SK-N-SH (cell line): ENCODE results near the gene RRP8. TPM values are rescaled to one million over a fixed set of nuclear protein-coding genes. Genes with fewer than 3 reads are reported as not detected.

Experiments
- CTCF ChIA-PET: fragments of 300-600, 350-600 bp; formaldehyde crosslinking; extraction: SDS; loops from one replicate; lab custom pipeline; 2021; lab: Yijun Ruan, JAX
- POLR2A ChIA-PET: fragments of 350-600 bp; sonication (Branson Sonifier 250); formaldehyde crosslinking; extraction: SDS; loops from one replicate; lab custom pipeline; 2020; ENCODE audit warnings: antibody characterized with exemption, inconsistent platforms; lab: Yijun Ruan, JAX
- DNase-seq: peaks from one replicate; pipeline ENCODE4 v3.0.0; 2012
- H2AFZ ChIP-seq: fragments of 200-600 bp; sonication (generic); 2 replicates; pipeline ENCODE4 v1.8.1; 2016; ENCODE audit warnings: antibody characterized with exemption, mild to moderate bottlenecking, low read depth
- H3F3A ChIP-seq: fragments of 200-600 bp; sonication (generic); replicated peaks from 2 replicates; pipeline ENCODE3; 2016; ENCODE audit warnings: antibody characterized with exemption, mild to moderate bottlenecking; ENCODE audit not compliant: insufficient read depth
- H3K27ac ChIP-seq, 2 experiments: fragments of 200-500 bp in 1 of 2; fragments of 200-600 bp in 1 of 2; sonication (Bioruptor generic) in 1 of 2; sonication (generic), shearing (Covaris generic) in 1 of 2; 2 replicates each; pipeline versions ENCODE4 v1.5.1 to v1.6.1; 2014 to 2016; ENCODE audit warnings: low read depth in 2 of 2, inconsistent platforms in 1 of 2, low read length in 1 of 2, mild to moderate bottlenecking in 1 of 2, mixed read lengths in 1 of 2
- H3K27me3 ChIP-seq: fragments of 200-600 bp; sonication (generic), shearing (Covaris generic); 2 replicates; pipeline ENCODE4 v1.6.1; 2016; ENCODE audit warnings: mixed run types; ENCODE audit not compliant: insufficient read depth
- H3K36me3 ChIP-seq, 2 experiments: fragments of 200-500 bp in 1 of 2; fragments of 200-600 bp in 1 of 2; sonication (Bioruptor generic) in 1 of 2; sonication (generic) in 1 of 2; replicated peaks in 1 of 2; 2 replicates each; pipeline versions ENCODE3 to v1.5.1; 2014 to 2016; ENCODE audit warnings: low read length in 1 of 2, mild to moderate bottlenecking in 1 of 2; ENCODE audit not compliant: insufficient read depth in 2 of 2, control insufficient read depth in 1 of 2
- H3K4me1 ChIP-seq, 2 experiments: fragments of 200-500 bp in 1 of 2; fragments of 200-600 bp in 1 of 2; sonication (Bioruptor generic) in 1 of 2; sonication (generic), shearing (Covaris generic) in 1 of 2; 2 replicates each; pipeline versions ENCODE4 v1.5.1 to v1.6.1; 2014 to 2016; ENCODE audit warnings: low read depth in 1 of 2, low read length in 1 of 2, mixed run types in 1 of 2; ENCODE audit not compliant: insufficient read depth in 2 of 2, control insufficient read depth in 1 of 2
- H3K4me2 ChIP-seq: fragments of 200-600 bp; sonication (generic), shearing (Covaris generic); 2 replicates; pipeline ENCODE4 v1.6.1; 2017; ENCODE audit warnings: mixed run types
- H3K4me3 ChIP-seq, 2 experiments: fragments of 200-500 bp in 1 of 2; fragments of 200-600 bp in 1 of 2; sonication (Bioruptor generic) in 1 of 2; sonication (generic), shearing (Covaris generic) in 1 of 2; 2 replicates each; pipeline versions ENCODE4 v1.5.1 to v1.8.1; 2014 to 2016; ENCODE audit warnings: low read depth in 2 of 2, inconsistent platforms in 1 of 2, low read length in 1 of 2, mild to moderate bottlenecking in 1 of 2, mixed read lengths in 1 of 2, moderate library complexity in 1 of 2
- H3K79me2 ChIP-seq: fragments of 200-600 bp; sonication (generic); 2 replicates; pipeline ENCODE4 v1.8.1; 2017; ENCODE audit warnings: mild to moderate bottlenecking; ENCODE audit not compliant: insufficient read depth
- H3K9ac ChIP-seq: fragments of 200-600 bp; sonication (generic); 2 replicates; pipeline ENCODE4 v1.6.1; 2017; ENCODE audit warnings: mixed run types
- H3K9me2 ChIP-seq: fragments of 200-600 bp; sonication (generic); 2 replicates; pipeline ENCODE4 v1.6.1; 2017; ENCODE audit warnings: mixed run types
- H3K9me3 ChIP-seq: fragments of 200-600 bp; sonication (generic); 2 replicates; pipeline ENCODE4 v1.6.1; 2017; ENCODE audit warnings: mixed run types, mild to moderate bottlenecking, moderate library complexity
- H4K20me1 ChIP-seq: fragments of 200-600 bp; sonication (generic); 2 replicates; pipeline ENCODE4 v1.6.1; 2017; ENCODE audit warnings: mild to moderate bottlenecking, mixed run types; ENCODE audit not compliant: insufficient read depth
- ELF1 ChIP-seq: IDR thresholded peaks from 2 replicates; pipeline ENCODE4 v1.4.0; 2012
- EP300 ChIP-seq, 2 experiments: IDR thresholded peaks; 2 replicates each; pipeline versions ENCODE4 v1.4.0 to v1.6.1; 2012; ENCODE audit warnings: borderline replicate concordance in 1 of 2, low read depth in 1 of 2, low read length in 1 of 2
- FOXJ3 ChIP-seq: sonication (generic); formaldehyde crosslinking; IDR thresholded peaks from 2 replicates; pipeline ENCODE4 v1.5.1; 2020; ENCODE audit warnings: mild to moderate bottlenecking, missing genetic modification reagents
- FOXM1 ChIP-seq: IDR thresholded peaks from 2 replicates; pipeline ENCODE4 v1.4.0; 2012; ENCODE audit warnings: low read depth, mild to moderate bottlenecking
- GABPA ChIP-seq: IDR thresholded peaks from 2 replicates; pipeline ENCODE4 v1.4.0; 2012; ENCODE audit warnings: low read depth, mild to moderate bottlenecking
- NFIC ChIP-seq: IDR thresholded peaks from 2 replicates; pipeline ENCODE4 v1.4.0; 2012; ENCODE audit warnings: borderline replicate concordance
- NRF1 ChIP-seq: IDR thresholded peaks from 2 replicates; pipeline ENCODE4 v1.6.1; 2012; ENCODE audit warnings: low read depth, mild to moderate bottlenecking, low read length
- POLR2AphosphoS5 ChIP-seq: IDR thresholded peaks from 2 replicates; pipeline ENCODE4 v1.6.1; 2012; ENCODE audit warnings: low read depth, low read length
- WGBS: methylation state at CpG from one replicate; pipeline ENCODE4 v1.1.6; 2017; ENCODE audit warnings: low lambda C conversion rate; 5-methylcytosine and 5-hydroxymethylcytosine counted together
- polyA plus RNA-seq, 3 experiments: library from polyadenylated mRNA; depleted of rRNA; stranded (reverse); fragments of >200 nt; gene quantifications; 2 replicates each; pipeline ENCODE4 v1.2.3, GENCODE V29; 2012
- TF ChIP-seq, protein P1 (sequence below): IDR thresholded peaks from 2 replicates; pipeline ENCODE4 v1.4.0; 2012; ENCODE audit warnings: low read depth, borderline replicate concordance
- TF ChIP-seq, protein P2 (sequence below): IDR thresholded peaks from 2 replicates; pipeline ENCODE4 v1.4.0; 2012; ENCODE audit warnings: low read depth
- TF ChIP-seq, protein P3 (sequence below): IDR thresholded peaks from 2 replicates; pipeline ENCODE4; 2012
- TF ChIP-seq, protein P4 (sequence below): fragments of 150-350 bp; IDR thresholded peaks from 2 replicates; pipeline ENCODE4 v1.6.1; 2016; ENCODE audit warnings: mild to moderate bottlenecking, low read depth, low read length
- TF ChIP-seq, protein P5 (sequence below): IDR thresholded peaks from 2 replicates; pipeline ENCODE4 v1.6.1; 2012; ENCODE audit warnings: mild to moderate bottlenecking, low read depth, low read length, moderate library complexity

Gene RRP8
- polyA plus RNA-seq, 1 of the 3 experiments (the other 2 are of a cell fraction) = 7.8 TPM

DNA sequence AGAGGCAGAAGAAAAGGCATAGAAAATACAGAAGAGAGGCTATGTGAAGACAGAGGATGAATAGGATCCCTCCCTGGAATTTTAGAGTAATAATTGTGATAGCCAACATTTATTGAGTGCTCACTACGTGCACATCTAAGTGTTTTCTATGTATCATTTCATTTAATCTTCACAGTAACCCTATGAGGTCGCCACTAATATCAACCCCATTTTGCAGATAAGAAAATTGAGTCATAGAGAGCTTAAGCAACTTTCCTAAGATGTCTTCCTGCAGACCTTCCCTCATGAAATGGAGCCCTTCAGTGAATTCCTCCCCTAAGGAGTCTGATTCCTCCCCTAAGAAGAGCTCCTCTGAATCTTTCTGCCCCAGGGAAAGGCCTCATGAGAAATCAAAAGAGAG, 38.1 kb downstream of the RRP8 start:
- H3K36me3 ChIP-seq = no peaks in the 10 kb centered on the region
- no peaks in the 10 kb centered on the region for H3K9me3 ChIP-seq
- TF ChIP-seq POLR2AphosphoS5 (no peak), ELF1 (no peak), EP300 (IDR thresholded peaks at IDR 0.05; ENCODE audit: borderline replicate concordance in 1 of 2, low read depth in 1 of 2, low read length in 1 of 2) (no peak), NFIC (no peak)
- TF ChIP-seq, protein P1, sequence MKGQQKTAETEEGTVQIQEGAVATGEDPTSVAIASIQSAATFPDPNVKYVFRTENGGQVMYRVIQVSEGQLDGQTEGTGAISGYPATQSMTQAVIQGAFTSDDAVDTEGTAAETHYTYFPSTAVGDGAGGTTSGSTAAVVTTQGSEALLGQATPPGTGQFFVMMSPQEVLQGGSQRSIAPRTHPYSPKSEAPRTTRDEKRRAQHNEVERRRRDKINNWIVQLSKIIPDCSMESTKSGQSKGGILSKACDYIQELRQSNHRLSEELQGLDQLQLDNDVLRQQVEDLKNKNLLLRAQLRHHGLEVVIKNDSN = no peak
- TF ChIP-seq, protein P2, sequence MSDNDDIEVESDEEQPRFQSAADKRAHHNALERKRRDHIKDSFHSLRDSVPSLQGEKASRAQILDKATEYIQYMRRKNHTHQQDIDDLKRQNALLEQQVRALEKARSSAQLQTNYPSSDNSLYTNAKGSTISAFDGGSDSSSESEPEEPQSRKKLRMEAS = no peak
- TF ChIP-seq, protein P3, sequence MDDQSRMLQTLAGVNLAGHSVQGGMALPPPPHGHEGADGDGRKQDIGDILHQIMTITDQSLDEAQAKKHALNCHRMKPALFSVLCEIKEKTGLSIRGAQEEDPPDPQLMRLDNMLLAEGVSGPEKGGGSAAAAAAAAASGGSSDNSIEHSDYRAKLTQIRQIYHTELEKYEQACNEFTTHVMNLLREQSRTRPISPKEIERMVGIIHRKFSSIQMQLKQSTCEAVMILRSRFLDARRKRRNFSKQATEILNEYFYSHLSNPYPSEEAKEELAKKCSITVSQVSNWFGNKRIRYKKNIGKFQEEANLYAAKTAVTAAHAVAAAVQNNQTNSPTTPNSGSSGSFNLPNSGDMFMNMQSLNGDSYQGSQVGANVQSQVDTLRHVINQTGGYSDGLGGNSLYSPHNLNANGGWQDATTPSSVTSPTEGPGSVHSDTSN = no peak
- TF ChIP-seq, protein P4, sequence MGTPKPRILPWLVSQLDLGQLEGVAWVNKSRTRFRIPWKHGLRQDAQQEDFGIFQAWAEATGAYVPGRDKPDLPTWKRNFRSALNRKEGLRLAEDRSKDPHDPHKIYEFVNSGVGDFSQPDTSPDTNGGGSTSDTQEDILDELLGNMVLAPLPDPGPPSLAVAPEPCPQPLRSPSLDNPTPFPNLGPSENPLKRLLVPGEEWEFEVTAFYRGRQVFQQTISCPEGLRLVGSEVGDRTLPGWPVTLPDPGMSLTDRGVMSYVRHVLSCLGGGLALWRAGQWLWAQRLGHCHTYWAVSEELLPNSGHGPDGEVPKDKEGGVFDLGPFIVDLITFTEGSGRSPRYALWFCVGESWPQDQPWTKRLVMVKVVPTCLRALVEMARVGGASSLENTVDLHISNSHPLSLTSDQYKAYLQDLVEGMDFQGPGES = no peak
- 66% methylated on average over 2 of the region's 2 CpGs for WGBS
- H3K4me2 ChIP-seq = no peak overlapping the region
- H3K27ac ChIP-seq = no peak overlapping the region
- no peaks in the 10 kb centered on the region for H3K79me2 ChIP-seq
- CTCF ChIA-PET = interaction anchor here (0.6 kb wide), 1 partner anchor 23 kb away, joined by 3 read pairs; no protein-coding TSS in a partner anchor
- POLR2A ChIA-PET = no interaction called here
- H3K4me1 ChIP-seq = peaks cover 4 to 6% of the 10 kb centered on the region in 2 experiments; a peak in 3 of 4 replicates
- H2AFZ ChIP-seq = no peak overlapping the region
- DNase-seq = no peak
- H3K4me3 ChIP-seq = no peak overlapping the region
- no peaks in the 10 kb centered on the region for H3K9me2 ChIP-seq
- no peak overlapping the region for H3K9ac ChIP-seq
- H4K20me1 ChIP-seq = no peaks in the 10 kb centered on the region
- no peaks in the 10 kb centered on the region for H3F3A ChIP-seq
- H3K27me3 ChIP-seq = no peaks in the 10 kb centered on the region

DNA sequence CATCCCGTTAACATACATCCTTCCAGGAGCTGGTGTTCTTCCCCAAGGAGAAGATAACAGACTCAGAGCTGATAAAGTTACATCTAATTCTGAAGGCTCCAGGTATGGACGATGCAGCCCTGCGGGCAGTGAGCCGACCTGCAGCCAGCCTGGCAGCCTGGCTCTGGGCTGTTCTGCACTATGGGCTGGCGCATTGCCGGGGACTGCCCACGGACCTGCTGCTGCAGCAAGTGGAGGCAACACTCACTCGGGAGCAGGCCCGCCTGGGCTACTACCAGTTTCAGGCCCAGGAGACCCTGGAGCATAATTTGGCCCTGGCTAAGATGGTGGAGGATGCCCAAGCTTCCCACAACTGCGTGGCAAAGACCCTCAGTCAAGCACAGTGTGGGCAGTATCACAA, 39.7 kb downstream of the RRP8 start:
- CTCF ChIA-PET = interaction anchor here (1.1 to 1.6 kb wide), 2 partner anchors 20 to 32 kb away, joined by 4 to 6 read pairs; no protein-coding TSS in a partner anchor
- TF ChIP-seq GABPA (no peak), FOXJ3 (CRISPR knock-in tag) (no peak), NRF1 (no peak), FOXM1 (no peak)
- TF ChIP-seq, protein P5, sequence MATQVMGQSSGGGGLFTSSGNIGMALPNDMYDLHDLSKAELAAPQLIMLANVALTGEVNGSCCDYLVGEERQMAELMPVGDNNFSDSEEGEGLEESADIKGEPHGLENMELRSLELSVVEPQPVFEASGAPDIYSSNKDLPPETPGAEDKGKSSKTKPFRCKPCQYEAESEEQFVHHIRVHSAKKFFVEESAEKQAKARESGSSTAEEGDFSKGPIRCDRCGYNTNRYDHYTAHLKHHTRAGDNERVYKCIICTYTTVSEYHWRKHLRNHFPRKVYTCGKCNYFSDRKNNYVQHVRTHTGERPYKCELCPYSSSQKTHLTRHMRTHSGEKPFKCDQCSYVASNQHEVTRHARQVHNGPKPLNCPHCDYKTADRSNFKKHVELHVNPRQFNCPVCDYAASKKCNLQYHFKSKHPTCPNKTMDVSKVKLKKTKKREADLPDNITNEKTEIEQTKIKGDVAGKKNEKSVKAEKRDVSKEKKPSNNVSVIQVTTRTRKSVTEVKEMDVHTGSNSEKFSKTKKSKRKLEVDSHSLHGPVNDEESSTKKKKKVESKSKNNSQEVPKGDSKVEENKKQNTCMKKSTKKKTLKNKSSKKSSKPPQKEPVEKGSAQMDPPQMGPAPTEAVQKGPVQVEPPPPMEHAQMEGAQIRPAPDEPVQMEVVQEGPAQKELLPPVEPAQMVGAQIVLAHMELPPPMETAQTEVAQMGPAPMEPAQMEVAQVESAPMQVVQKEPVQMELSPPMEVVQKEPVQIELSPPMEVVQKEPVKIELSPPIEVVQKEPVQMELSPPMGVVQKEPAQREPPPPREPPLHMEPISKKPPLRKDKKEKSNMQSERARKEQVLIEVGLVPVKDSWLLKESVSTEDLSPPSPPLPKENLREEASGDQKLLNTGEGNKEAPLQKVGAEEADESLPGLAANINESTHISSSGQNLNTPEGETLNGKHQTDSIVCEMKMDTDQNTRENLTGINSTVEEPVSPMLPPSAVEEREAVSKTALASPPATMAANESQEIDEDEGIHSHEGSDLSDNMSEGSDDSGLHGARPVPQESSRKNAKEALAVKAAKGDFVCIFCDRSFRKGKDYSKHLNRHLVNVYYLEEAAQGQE = no peak
- Histone ChIP-seq H3K9ac (no peak overlapping the region), H4K20me1 (no peaks in the 10 kb centered on the region), H3K4me2 (no peak overlapping the region), H3K4me3 (no peak overlapping the region), H3K27me3 (no peaks in the 10 kb centered on the region), H3K4me1 (peaks cover 2 to 3% of the 10 kb centered on the region in 2 experiments; a peak in 3 of 4 replicates), H3K36me3 (no peaks in the 10 kb centered on the region), H3K9me2 (no peaks in the 10 kb centered on the region), H3K79me2 (no peaks in the 10 kb centered on the region), H2AFZ (no peak overlapping the region), H3K9me3 (no peaks in the 10 kb centered on the region), H3F3A (no peaks in the 10 kb centered on the region), H3K27ac (no peak overlapping the region)
- DNase-seq = no peak
- 70% methylated on average over 2 of the region's 10 CpGs for WGBS
- POLR2A ChIA-PET = no interaction called here
